ENCODE results near the gene USP48. TPM values are rescaled to one million over a fixed set of nuclear protein-coding genes. Genes with fewer than 3 reads are reported as not detected.

The USP48 gene
- total RNA-seq, 4 donors from 2014 or later: 35.4 to 198 (median 50.7) TPM

- TF ChIP-seq CTCF (IDR thresholded peaks at IDR 0.05): no peak
- TF ChIP-seq POLR2A (IDR thresholded peaks at IDR 0.05): no peak
- H3K9me3 ChIP-seq: no peaks in the 10 kb centered on the region
- no peaks in the 10 kb centered on the region for H3K27me3 ChIP-seq
- DNase-seq: no peak
- no peak overlapping the region for H3K27ac ChIP-seq
- no peak overlapping the region for H3K4me3 ChIP-seq
- peaks cover 0 to 24% (median 5%) of the 10 kb centered on the region in 4 donors for H3K4me1 ChIP-seq
- H3K36me3 ChIP-seq: no peaks in the 10 kb centered on the region
Observed at GRCh38 chr1:21763694-21764419, 19.1 kb downstream of the USP48 start.

GRCh38 chr1:21763236-21763635 lies 19.7 kb downstream of the USP48 start:
- TF ChIP-seq CTCF (IDR thresholded peaks at IDR 0.05): no peak
- no peak for TF ChIP-seq POLR2A (IDR thresholded peaks at IDR 0.05)
- no peak overlapping the region for H3K27ac ChIP-seq
- H3K4me1 ChIP-seq: peaks cover 0 to 24% (median 5%) of the 10 kb centered on the region in 4 donors
- DNase-seq: no peak
- H3K27me3 ChIP-seq: no peaks in the 10 kb centered on the region
- no peaks in the 10 kb centered on the region for H3K9me3 ChIP-seq
- H3K4me3 ChIP-seq: no peak overlapping the region
- H3K36me3 ChIP-seq: no peaks in the 10 kb centered on the region

- Histone ChIP-seq H3K27ac (no peak overlapping the region), H3K4me1 (peaks cover 0 to 24% (median 5%) of the 10 kb centered on the region in 4 donors)
- no peak for TF ChIP-seq CTCF (IDR thresholded peaks at IDR 0.05)
- TF ChIP-seq POLR2A (IDR thresholded peaks at IDR 0.05): no peak
Observed at GRCh38 chr1:21762022-21762404, 20.9 kb downstream of the USP48 start.

GRCh38 chr1:21761052-21761451 lies 21.9 kb downstream of the USP48 start:
- Histone ChIP-seq H3K36me3 (peaks cover 0 to 7% (median 0%) of the 10 kb centered on the region in 3 donors), H3K27me3 (no peaks in the 10 kb centered on the region), H3K4me3 (no peak overlapping the region), H3K27ac (no peak overlapping the region), H3K4me1 (peaks cover 0 to 24% (median 5%) of the 10 kb centered on the region in 4 donors), H3K9me3 (no peaks in the 10 kb centered on the region)
- DNase-seq: no peak
- TF ChIP-seq POLR2A (IDR thresholded peaks at IDR 0.05) (no peak), CTCF (IDR thresholded peaks at IDR 0.05) (no peak)

More at GRCh38 chr1:21762022-21762404, 20.9 kb downstream of the USP48 start:
- no peaks in the 10 kb centered on the region for H3K27me3 ChIP-seq
- H3K36me3 ChIP-seq: no peaks in the 10 kb centered on the region
- no peak overlapping the region for H3K4me3 ChIP-seq
- DNase-seq: peak in 1 of 3 donors; percentile 38
- no peaks in the 10 kb centered on the region for H3K9me3 ChIP-seq

GRCh38 chr1:21759818-21760217 lies 23.1 kb downstream of the USP48 start:
- peaks cover 0 to 18% (median 5%) of the 10 kb centered on the region in 4 donors for H3K4me1 ChIP-seq
- TF ChIP-seq CTCF (IDR thresholded peaks at IDR 0.05) (no peak), POLR2A (IDR thresholded peaks at IDR 0.05) (no peak)
- no peak for DNase-seq

More at GRCh38 chr1:21759818-21760217, 23.1 kb downstream of the USP48 start:
- Histone ChIP-seq H3K27ac (no peak overlapping the region), H3K9me3 (no peaks in the 10 kb centered on the region), H3K4me3 (no peak overlapping the region), H3K36me3 (peaks cover 0 to 19% (median 2%) of the 10 kb centered on the region in 3 donors), H3K27me3 (no peaks in the 10 kb centered on the region)

Data from Peyer's patch (tissue), 4 donors.